KMS-11 (cell line): ENCODE measurements around the gene PLCXD1.
"Not testable (repeated sequence)": the region's sequence is repeated elsewhere in the genome, so short reads cannot be mapped to it uniquely, and the experiment has no call there.

ENCODE experiments used
- H2AFZ ChIP-seq: fragments of 200-600 bp; sonication (generic); 2 replicates; pipeline ENCODE4 v1.6.1; 2016; ENCODE audit warnings: antibody characterized with exemption, mixed run types, low read depth
- H3K27ac ChIP-seq: fragments of 200-600 bp; sonication (generic); 2 replicates; pipeline ENCODE4 v1.6.1; 2016; ENCODE audit warnings: mild to moderate bottlenecking, mixed run types
- H3K27me3 ChIP-seq: fragments of 200-600 bp; sonication (generic); 2 replicates; pipeline ENCODE4 v1.6.1; 2017; ENCODE audit warnings: mild to moderate bottlenecking, low read depth, mixed run types, moderate library complexity; ENCODE audit not compliant: insufficient read depth
- H3K36me3 ChIP-seq: fragments of 200-600 bp; sonication (generic); 2 replicates; pipeline ENCODE4 v1.6.1; 2017; ENCODE audit warnings: mild to moderate bottlenecking, mixed run types; ENCODE audit not compliant: insufficient read depth
- H3K4me1 ChIP-seq: fragments of 200-600 bp; sonication (generic); 2 replicates; pipeline ENCODE4 v1.6.1; 2016; ENCODE audit warnings: mild to moderate bottlenecking, low read depth, mixed run types; ENCODE audit not compliant: poor library complexity, severe bottlenecking
- H3K4me2 ChIP-seq: fragments of 200-600 bp; sonication (generic); 2 replicates; pipeline ENCODE4 v1.7.0; 2016; ENCODE audit warnings: mild to moderate bottlenecking, mixed run types
- H3K4me3 ChIP-seq: fragments of 200-600 bp; sonication (generic); IDR thresholded peaks from 2 replicates; pipeline ENCODE4 v1.6.1; 2017; ENCODE audit warnings: low read depth, low read length, mixed read lengths; ENCODE audit not compliant: insufficient read depth
- H3K79me2 ChIP-seq: fragments of 200-600 bp; sonication (generic); 2 replicates; pipeline ENCODE4 v1.6.1; 2016; ENCODE audit warnings: low read depth, mixed run types; ENCODE audit not compliant: insufficient read depth
- H3K9ac ChIP-seq: fragments of 200-600 bp; sonication (generic); 2 replicates; pipeline ENCODE4 v1.6.1; 2016; ENCODE audit warnings: mild to moderate bottlenecking, mixed run types
- H4K20me1 ChIP-seq: fragments of 200-600 bp; sonication (generic); 2 replicates; pipeline ENCODE4 v1.6.1; 2016; ENCODE audit warnings: mild to moderate bottlenecking, mixed run types; ENCODE audit not compliant: insufficient read depth
- CTCF ChIP-seq: fragments of 200-600 bp; sonication (generic); conservative IDR thresholded peaks from 2 replicates; pipeline ENCODE4 v1.6.1; 2017; ENCODE audit warnings: low read depth, mild to moderate bottlenecking, antibody characterized with exemption, low read length, moderate library complexity, mixed read lengths

The PLCXD1 gene

GRCh38 chrX:274904-275475 lies 6.2 kb upstream of the PLCXD1 start:
- no peaks in the 10 kb centered on the region for H4K20me1 ChIP-seq
- TF ChIP-seq CTCF = no peak
- H3K4me1 ChIP-seq = no peaks in the 10 kb centered on the region
- H3K27ac ChIP-seq = no peak overlapping the region
- H3K9ac ChIP-seq = no peak overlapping the region
- no peaks in the 10 kb centered on the region for H3K79me2 ChIP-seq
- no peaks in the 10 kb centered on the region for H3K27me3 ChIP-seq
- H3K36me3 ChIP-seq = no peaks in the 10 kb centered on the region
- H3K4me2 ChIP-seq = no peak overlapping the region
- no peak overlapping the region for H3K4me3 ChIP-seq
- no peak overlapping the region for H2AFZ ChIP-seq

- Histone ChIP-seq H3K27ac (no peak overlapping the region), H3K4me1 (no peaks in the 10 kb centered on the region), H3K79me2 (no peaks in the 10 kb centered on the region), H3K36me3 (no peaks in the 10 kb centered on the region), H3K4me3 (no peak overlapping the region), H3K9ac (no peak overlapping the region), H2AFZ (peak overlapping the region; percentile 67; the same call in 1 of the 2 replicates), H3K27me3 (no peaks in the 10 kb centered on the region), H4K20me1 (no peaks in the 10 kb centered on the region), H3K4me2 (peak overlapping the region; percentile 57; the same call in 1 of the 2 replicates)
- no peak for TF ChIP-seq CTCF
These were observed 5.7 kb upstream of the PLCXD1 start for GRCh38 chrX:275476-275966.

- H3K4me2 ChIP-seq = peak overlapping the region; percentile 57
- H3K27me3 ChIP-seq = no peaks in the 10 kb centered on the region
- H3K4me3 ChIP-seq = no peak overlapping the region
- no peaks in the 10 kb centered on the region for H3K36me3 ChIP-seq
- no peak for TF ChIP-seq CTCF
- peak overlapping the region; percentile 67 for H2AFZ ChIP-seq
- H3K79me2 ChIP-seq = no peaks in the 10 kb centered on the region
- H3K4me1 ChIP-seq = no peaks in the 10 kb centered on the region
- no peaks in the 10 kb centered on the region for H4K20me1 ChIP-seq
- no peak overlapping the region; the same call in 1 of the 2 replicates for H3K9ac ChIP-seq
- no peak overlapping the region for H3K27ac ChIP-seq
These were observed 5.1 kb upstream of the PLCXD1 start for GRCh38 chrX:275967-276580.

- Histone ChIP-seq H3K27ac (no peak overlapping the region), H3K4me1 (no peaks in the 10 kb centered on the region), H2AFZ (peak overlapping the region; percentile 67)
These were observed 4.5 kb upstream of the PLCXD1 start for GRCh38 chrX:276581-277201.

GRCh38 chrX:279757-280604 lies 1.2 kb upstream of the PLCXD1 start:
- H3K9ac ChIP-seq, H4K20me1 ChIP-seq, H3K36me3 ChIP-seq, H2AFZ ChIP-seq, H3K27ac ChIP-seq, H3K4me1 ChIP-seq, H3K4me2 ChIP-seq, H3K27me3 ChIP-seq, H3K79me2 ChIP-seq, H3K4me3 ChIP-seq: not testable (repeated sequence)

More at GRCh38 chrX:276581-277201, 4.5 kb upstream of the PLCXD1 start:
- Histone ChIP-seq H3K27me3 (no peaks in the 10 kb centered on the region), H3K36me3 (no peaks in the 10 kb centered on the region), H3K4me3 (no peak overlapping the region), H3K79me2 (no peaks in the 10 kb centered on the region), H4K20me1 (no peaks in the 10 kb centered on the region), H3K4me2 (peak overlapping the region; percentile 57; the same call in 1 of the 2 replicates), H3K9ac (no peak overlapping the region; the same call in 1 of the 2 replicates)
- no peak for TF ChIP-seq CTCF

- H3K27ac ChIP-seq, H3K27me3 ChIP-seq, H3K36me3 ChIP-seq, H3K4me1 ChIP-seq, H4K20me1 ChIP-seq, H2AFZ ChIP-seq, H3K4me3 ChIP-seq, H3K79me2 ChIP-seq, H3K4me2 ChIP-seq, H3K9ac ChIP-seq: not testable (repeated sequence)
These were observed 459 bp upstream of the PLCXD1 start for GRCh38 chrX:280722-281121.
